Ascending aorta (tissue), 2 donors: ENCODE measurements around the gene MYBPC1. TPM values are rescaled to one million over a fixed set of nuclear protein-coding genes. Genes with fewer than 3 reads are reported as not detected.

ENCODE experiments used
- DNase-seq, 2 donors: peaks; one replicate each; pipeline ENCODE4 v3.0.0-alpha.2; 2019; ENCODE audit warnings: low spot score in 2 of 2
- H3K27ac ChIP-seq, 2 donors: fragments of 200-600 bp; sonication (generic); one replicate each; pipeline ENCODE4 v1.5.1; 2016 to 2017; ENCODE audit warnings: mild to moderate bottlenecking in 1 of 2
- H3K27me3 ChIP-seq: fragments of 200-600 bp; sonication (generic); one replicate; pipeline ENCODE4 v1.5.1; 2017
- H3K36me3 ChIP-seq, 2 donors: fragments of 200-600 bp; sonication (generic); one replicate each; pipeline ENCODE4 v1.5.1; 2016
- H3K4me1 ChIP-seq, 2 donors: fragments of 200-600 bp; sonication (generic); one replicate each; pipeline ENCODE4 v1.5.1; 2016 to 2017; ENCODE audit warnings: mild to moderate bottlenecking in 1 of 2
- H3K4me3 ChIP-seq, 2 donors: fragments of 200-600 bp; sonication (generic); one replicate each; pipeline ENCODE4 v1.5.1; 2016 to 2017; ENCODE audit warnings: mild to moderate bottlenecking in 1 of 2
- H3K9me3 ChIP-seq, 2 donors: fragments of 200-600 bp; sonication (generic); one replicate each; pipeline ENCODE4 v1.5.1; 2016
- CTCF ChIP-seq, 3 experiments: fragments of 200-600 bp in 2 of 3; fragments of 450-650 bp in 1 of 3; sonication (generic) in 2 of 3; IDR thresholded peaks; one replicate each; pipeline ENCODE4 v1.5.1; 2016 to 2019; ENCODE audit warnings: antibody characterized with exemption in 3 of 3, mild to moderate bottlenecking in 1 of 3, moderate library complexity in 1 of 3
- intact Hi-C: fragments of 100-400 bp; cut with DNase I; formaldehyde crosslinking; loops from one replicate; pipeline ENCODE4 v1.15.1; 2023
- total RNA-seq: library from RNA; depleted of rRNA; stranded (reverse); fragments of >200 nt; gene quantifications from one replicate; pipeline ENCODE4 v1.1.0, GENCODE V29; 2016

MYBPC1 gene
- total RNA-seq, 1 donor from 2014 or later = not detected

GRCh38 chr12:101599771-101600484, 5.2 kb downstream of the MYBPC1 start:
- no peaks in the 10 kb centered on the region for H3K9me3 ChIP-seq
- no peaks in the 10 kb centered on the region for H3K27me3 ChIP-seq
- no peaks in the 10 kb centered on the region for H3K4me1 ChIP-seq
- intact Hi-C loops = no loop called here
- H3K36me3 ChIP-seq = no peaks in the 10 kb centered on the region
- DNase-seq = no peak
- TF ChIP-seq CTCF (IDR thresholded peaks at IDR 0.05) = no peak
- H3K4me3 ChIP-seq = no peak overlapping the region
- H3K27ac ChIP-seq = no peak overlapping the region

GRCh38 chr12:101604132-101604531, 9.4 kb downstream of the MYBPC1 start:
- Histone ChIP-seq H3K36me3 (no peaks in the 10 kb centered on the region), H3K27ac (no peak overlapping the region), H3K9me3 (no peaks in the 10 kb centered on the region), H3K4me3 (no peak overlapping the region), H3K4me1 (no peaks in the 10 kb centered on the region), H3K27me3 (no peaks in the 10 kb centered on the region)
- no peak for DNase-seq
- no peak for TF ChIP-seq CTCF (IDR thresholded peaks at IDR 0.05)
- intact Hi-C loops = no loop called here

GRCh38 chr12:101607894-101608293, 13.1 kb downstream of the MYBPC1 start:
- DNase-seq = no peak
- TF ChIP-seq CTCF (IDR thresholded peaks at IDR 0.05) = no peak
- Histone ChIP-seq H3K4me1 (no peaks in the 10 kb centered on the region), H3K36me3 (no peaks in the 10 kb centered on the region), H3K4me3 (no peak overlapping the region), H3K27me3 (no peaks in the 10 kb centered on the region), H3K27ac (no peak overlapping the region), H3K9me3 (no peaks in the 10 kb centered on the region)
- intact Hi-C loops = no loop called here

- Histone ChIP-seq H3K27ac (no peak overlapping the region), H3K27me3 (no peaks in the 10 kb centered on the region), H3K4me3 (no peak overlapping the region), H3K36me3 (no peaks in the 10 kb centered on the region), H3K9me3 (no peaks in the 10 kb centered on the region), H3K4me1 (no peaks in the 10 kb centered on the region)
- DNase-seq = no peak
- intact Hi-C loops = no loop called here
- TF ChIP-seq CTCF (IDR thresholded peaks at IDR 0.05) = no peak
These were observed 13.7 kb downstream of the MYBPC1 start for GRCh38 chr12:101608301-101609133.

GRCh38 chr12:101609198-101609597, 14.4 kb downstream of the MYBPC1 start:
- no peak for TF ChIP-seq CTCF (IDR thresholded peaks at IDR 0.05)
- DNase-seq = no peak
- Histone ChIP-seq H3K27ac (no peak overlapping the region), H3K27me3 (no peaks in the 10 kb centered on the region), H3K4me1 (no peaks in the 10 kb centered on the region), H3K4me3 (no peak overlapping the region), H3K36me3 (no peaks in the 10 kb centered on the region), H3K9me3 (no peaks in the 10 kb centered on the region)
- intact Hi-C loops = no loop called here
